UCSD-AML1 (cell line): ENCODE measurements around the gene TNFSF13.
A peak's percentile ranks its signal among the peaks of the same experiment; 100 is the strongest.

Experiments used
- DNase-seq: peaks from one replicate; lab custom pipeline; 2025; ENCODE audit not compliant: unreplicated experiment; lab: John Stamatoyannopoulos, UW

TNFSF13 gene

GRCh38 chr17:7558544-7559319 is at the start of gene TNFSF13:
Gene TNFSF13, plus strand, starts transcription at chr17:7558750. Its CDS starts 290 bp downstream, at chr17:7559040.
- DNase-seq = peak; percentile 76

DNA sequence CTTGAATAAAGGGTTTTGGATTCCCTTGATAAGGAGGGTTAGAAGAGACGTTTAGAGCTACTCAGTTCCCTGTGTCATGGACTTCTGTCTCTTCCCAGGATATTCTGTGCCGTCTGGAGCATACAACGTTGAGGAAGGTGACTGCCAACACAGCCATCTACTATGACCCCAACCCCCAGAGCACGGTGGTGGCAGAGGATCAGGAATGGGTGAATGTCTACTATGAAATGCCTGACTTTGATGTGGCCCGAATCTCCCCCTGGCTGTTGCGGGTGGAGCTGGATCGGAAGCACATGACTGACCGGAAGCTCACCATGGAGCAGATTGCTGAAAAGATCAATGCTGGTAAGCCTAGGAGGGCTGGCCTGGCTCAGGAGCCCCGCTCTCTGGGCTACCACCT is 49.7 kb upstream of the TNFSF13 start:
- no peak for DNase-seq

DNA sequence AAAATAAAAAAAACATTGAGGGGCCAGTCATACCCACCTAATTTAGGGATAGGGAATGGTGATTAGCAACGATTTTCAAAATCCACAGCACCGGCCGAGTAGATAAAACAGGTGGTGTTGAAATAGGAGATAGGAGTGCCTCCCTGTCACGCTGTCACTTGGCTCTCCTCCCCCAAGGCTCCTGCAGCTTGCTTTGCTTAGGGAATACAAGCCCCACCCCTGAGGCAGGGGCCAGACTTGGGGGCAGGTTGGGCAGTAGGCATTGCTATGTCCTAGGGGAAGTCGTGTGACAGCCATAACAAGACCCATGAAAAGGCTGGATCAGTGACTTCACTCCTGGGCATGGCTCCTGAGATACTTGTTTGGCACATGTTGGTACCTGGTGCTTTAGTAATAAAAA is 48.6 kb upstream of the TNFSF13 start:
- DNase-seq = no peak

GRCh38 chr17:7511108-7511507 is 47.4 kb upstream of the TNFSF13 start:
- DNase-seq = no peak

DNA sequence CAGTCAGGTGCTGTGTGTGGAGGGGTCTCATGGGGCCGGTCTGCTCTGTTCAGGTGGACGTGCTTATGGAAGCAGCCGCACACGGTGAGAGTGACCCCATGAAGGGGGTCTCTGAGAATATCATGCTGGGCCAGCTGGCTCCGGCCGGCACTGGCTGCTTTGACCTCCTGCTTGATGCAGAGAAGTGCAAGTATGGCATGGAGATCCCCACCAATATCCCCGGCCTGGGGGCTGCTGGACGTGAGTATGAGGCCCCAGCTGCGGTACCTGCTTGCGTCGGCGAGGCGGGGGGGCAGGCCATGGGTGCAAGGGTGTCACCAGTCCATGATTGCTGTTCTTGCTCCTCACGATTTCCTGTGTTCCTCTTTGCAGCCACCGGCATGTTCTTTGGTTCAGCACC is 46.4 kb upstream of the TNFSF13 start:
- no peak for DNase-seq

GRCh38 chr17:7512824-7513540 is 45.6 kb upstream of the TNFSF13 start:
- DNase-seq = no peak

DNA sequence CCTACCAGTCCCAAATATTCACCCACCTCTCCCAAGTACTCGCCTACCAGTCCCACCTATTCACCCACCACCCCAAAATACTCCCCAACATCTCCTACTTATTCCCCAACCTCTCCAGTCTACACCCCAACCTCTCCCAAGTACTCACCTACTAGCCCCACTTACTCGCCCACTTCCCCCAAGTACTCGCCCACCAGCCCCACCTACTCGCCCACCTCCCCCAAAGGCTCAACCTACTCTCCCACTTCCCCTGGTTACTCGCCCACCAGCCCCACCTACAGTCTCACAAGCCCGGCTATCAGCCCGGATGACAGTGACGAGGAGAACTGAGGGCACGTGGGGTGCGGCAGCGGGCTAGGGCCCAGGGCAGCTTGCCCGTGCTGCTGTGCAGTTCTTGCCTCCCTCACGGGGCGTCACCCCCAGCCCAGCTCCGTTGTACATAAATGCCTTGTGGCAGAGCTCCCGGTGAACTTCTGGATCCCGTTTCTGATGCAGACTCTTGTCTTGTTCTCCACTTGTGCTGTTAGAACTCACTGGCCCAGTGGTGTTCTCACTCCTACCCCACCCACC is 44.6 kb upstream of the TNFSF13 start:
- DNase-seq = no peak

DNA sequence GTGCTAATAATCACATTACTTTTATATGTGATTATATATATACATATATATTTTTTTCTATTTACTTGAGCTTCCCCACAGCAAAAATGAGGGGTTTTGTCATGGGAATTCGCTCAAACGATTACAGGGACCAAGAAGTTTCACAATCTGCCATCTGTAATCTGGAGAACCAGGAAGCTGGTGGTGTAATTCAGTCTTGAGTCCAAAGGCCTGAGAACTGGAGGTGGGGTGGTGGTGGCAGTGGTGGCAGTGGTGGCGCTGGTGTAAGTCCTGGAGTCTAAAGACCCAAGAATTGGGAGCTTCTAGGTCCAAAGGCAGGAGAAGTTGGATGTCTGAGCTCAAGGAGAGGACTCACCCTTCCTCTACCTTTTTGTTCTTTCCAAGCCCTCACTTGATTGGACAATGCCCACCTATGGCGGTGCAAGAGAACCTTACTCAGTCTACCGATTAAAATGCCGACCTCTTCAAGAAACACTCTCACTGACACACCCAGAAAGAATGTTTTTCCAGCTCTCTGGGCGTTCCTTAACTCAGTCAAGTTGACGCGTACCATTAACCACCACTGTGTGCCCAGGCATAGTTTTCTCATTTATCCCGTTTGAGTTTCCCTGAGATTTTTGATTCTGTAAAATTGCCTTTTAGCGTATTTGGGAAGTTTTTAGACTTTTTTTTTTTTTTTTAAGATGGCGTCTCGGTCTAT is 42.5 kb upstream of the TNFSF13 start:
- no peak for DNase-seq

- DNase-seq = peak; percentile 48
Measured at GRCh38 chr17:7523033-7523432, 35.5 kb upstream of the TNFSF13 start.

DNA sequence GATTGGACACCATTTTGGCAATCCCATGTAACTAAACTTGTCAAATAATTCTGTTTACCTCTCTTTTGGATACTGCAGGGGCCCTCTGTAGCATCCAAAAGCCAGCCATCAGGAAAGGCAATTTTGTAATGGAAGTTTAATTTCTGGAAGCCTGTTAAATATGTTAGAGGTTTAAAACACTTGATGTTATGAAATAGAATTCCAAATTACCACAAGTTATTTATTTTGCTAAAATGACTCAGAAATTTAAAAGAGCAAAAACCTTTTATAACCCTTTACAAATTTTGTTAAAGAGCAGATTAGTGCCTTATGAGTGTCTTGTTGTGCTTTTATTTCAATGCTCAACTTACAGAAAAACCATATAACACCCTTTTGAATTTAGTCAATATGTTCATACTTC is 29.7 kb upstream of the TNFSF13 start:
- no peak for DNase-seq

- DNase-seq = no peak
Measured at GRCh38 chr17:7530023-7530900, 28.3 kb upstream of the TNFSF13 start.

DNA sequence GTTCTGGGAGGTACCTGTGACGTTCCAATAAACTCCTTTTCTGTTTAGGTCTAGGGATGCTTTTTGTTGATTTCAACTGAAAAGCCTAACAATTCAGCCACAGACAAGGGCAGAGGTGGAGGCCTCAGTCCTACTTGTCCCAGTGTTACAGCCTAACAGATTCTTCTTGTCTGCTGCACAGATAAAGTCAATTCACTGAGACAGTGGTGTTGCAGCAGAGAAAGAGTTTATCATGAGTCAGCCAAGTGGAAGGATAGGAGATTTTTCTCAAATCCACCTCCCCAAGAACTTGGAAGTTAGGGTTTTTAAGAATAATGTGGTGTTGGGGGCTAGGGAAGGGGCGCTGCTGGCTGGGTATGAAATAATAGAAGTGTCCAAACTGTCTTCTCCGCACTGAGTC is 20.5 kb upstream of the TNFSF13 start:
- no peak for DNase-seq

GRCh38 chr17:7538891-7539545 is 19.5 kb upstream of the TNFSF13 start:
- DNase-seq = no peak

GRCh38 chr17:7541074-7541621 is 17.4 kb upstream of the TNFSF13 start:
- no peak for DNase-seq

DNA sequence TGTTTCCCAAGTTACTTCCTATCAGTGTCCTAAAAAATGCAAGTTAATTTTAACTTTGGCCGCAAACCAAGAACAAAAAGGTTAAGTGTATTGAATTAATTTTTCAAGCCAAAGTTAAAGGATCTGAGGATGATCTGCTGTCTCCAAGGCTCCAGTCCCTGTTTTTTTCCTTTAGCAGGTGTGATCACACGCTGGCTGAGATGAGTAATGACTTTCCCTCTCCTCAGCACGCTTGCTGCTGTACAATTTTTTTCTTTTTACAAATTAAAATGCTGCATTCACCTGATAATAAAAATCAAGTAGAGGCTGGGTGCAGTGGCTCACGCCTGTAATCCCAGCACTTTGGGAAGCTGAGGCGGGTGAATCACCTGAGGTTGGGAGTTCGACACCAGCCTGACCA is 13.6 kb upstream of the TNFSF13 start:
- no peak for DNase-seq

- DNase-seq = peak; percentile 51
Measured at GRCh38 chr17:7548585-7549400, 9.8 kb upstream of the TNFSF13 start, which contains the start of gene TNFSF12. Gene TNFSF12, plus strand, starts transcription at chr17:7549058. Its CDS starts 96 bp downstream, at chr17:7549154.

- no peak for DNase-seq
Measured at GRCh38 chr17:7549401-7550055, 9.0 kb upstream of the TNFSF13 start.

DNA sequence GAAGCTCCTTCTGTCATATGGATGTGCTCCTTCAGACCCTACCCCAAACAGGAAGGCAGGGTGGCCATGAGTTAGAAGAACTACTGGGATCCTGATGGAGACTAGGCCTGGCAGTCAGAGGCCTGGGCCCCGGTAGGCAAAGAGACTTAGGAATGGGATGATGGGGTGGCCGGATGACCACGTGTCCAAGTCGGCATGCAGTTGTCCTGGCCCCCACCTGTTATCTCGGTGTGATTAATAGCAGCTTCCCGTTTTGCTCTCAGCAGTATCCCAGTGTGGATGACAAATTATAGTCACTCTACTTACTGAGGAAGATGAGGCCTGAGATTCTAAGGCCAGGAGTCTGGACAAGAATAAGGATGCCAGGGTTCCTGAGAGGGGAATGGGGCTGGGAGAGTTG is 8.2 kb upstream of the TNFSF13 start:
- DNase-seq = no peak
